PC-9 (cell line): ENCODE measurements around the gene PATE4. TPM values are rescaled to one million over a fixed set of nuclear protein-coding genes. Genes with fewer than 3 reads are reported as not detected.

Experiments used
- BruUV-seq: library from RNA; stranded (reverse); fragments of 400-500 nt; replicated peaks from 2 replicates; lab custom pipeline; 2021; lab: Mats Ljungman, UMichigan
- CTCF ChIA-PET: fragments of 300-600 bp; sonication (Branson Sonifier 250); formaldehyde crosslinking; loops from one replicate; lab custom pipeline; 2022; ENCODE audit warnings: antibody characterized with exemption; lab: Charles Lee
- POLR2A ChIA-PET: fragments of 300-600 bp; sonication (Branson Sonifier 250); formaldehyde crosslinking; loops from one replicate; lab custom pipeline; 2022; ENCODE audit warnings: antibody characterized with exemption; ENCODE audit not compliant: unreplicated experiment; lab: Charles Lee
- DNase-seq, 2 experiments: peaks; one replicate each; pipeline versions ENCODE4 v3.0.0 to v3.0.0-alpha.2; 2015 to 2022; ENCODE audit warnings: mixed read lengths in 1 of 2
- H2AFZ ChIP-seq: fragments of 200-600 bp; sonication (generic); 2 replicates; pipeline ENCODE4 v1.8.1; 2017; ENCODE audit warnings: antibody characterized with exemption
- H3F3A ChIP-seq: fragments of 200-600 bp; sonication (generic); 2 replicates; pipeline ENCODE4 v1.8.1; 2017; ENCODE audit warnings: antibody characterized with exemption, mild to moderate bottlenecking, low read depth; ENCODE audit not compliant: insufficient read depth
- H3K27ac ChIP-seq: fragments of 200-600 bp; sonication (generic); 2 replicates; pipeline ENCODE4 v1.6.1; 2016; ENCODE audit warnings: mixed run types
- H3K27me3 ChIP-seq: fragments of 200-600 bp; sonication (generic); 2 replicates; pipeline ENCODE4 v1.6.1; 2016; ENCODE audit warnings: low read depth, mixed run types; ENCODE audit not compliant: insufficient read depth
- H3K36me3 ChIP-seq: fragments of 200-600 bp; sonication (generic); 2 replicates; pipeline ENCODE4 v1.6.1; 2016; ENCODE audit warnings: low read depth, mixed run types
- H3K4me1 ChIP-seq: fragments of 200-600 bp; sonication (generic); replicated peaks from 2 replicates; pipeline ENCODE4 v1.6.1; 2016; ENCODE audit warnings: mixed run types; ENCODE audit not compliant: insufficient read depth
- H3K4me2 ChIP-seq: fragments of 200-600 bp; sonication (generic); 2 replicates; pipeline ENCODE4 v1.6.1; 2017; ENCODE audit warnings: mixed run types
- H3K4me3 ChIP-seq: fragments of 200-600 bp; sonication (generic); 2 replicates; pipeline ENCODE4 v1.6.1; 2016; ENCODE audit warnings: mixed run types
- H3K79me2 ChIP-seq: fragments of 200-600 bp; sonication (generic); 2 replicates; pipeline ENCODE4 v1.6.1; 2017; ENCODE audit warnings: low read depth, mixed run types
- H3K9me2 ChIP-seq: fragments of 200-600 bp; sonication (generic); 2 replicates; pipeline ENCODE4 v1.8.1; 2017; ENCODE audit warnings: mild to moderate bottlenecking; ENCODE audit not compliant: insufficient read depth
- H3K9me3 ChIP-seq: fragments of 200-600 bp; sonication (generic); 2 replicates; pipeline ENCODE4 v1.8.1; 2016; ENCODE audit warnings: low read depth; ENCODE audit not compliant: insufficient read depth
- H4K20me1 ChIP-seq: fragments of 200-600 bp; sonication (generic); 2 replicates; pipeline ENCODE4 v1.8.1; 2017; ENCODE audit not compliant: insufficient read depth
- EZH2 ChIP-seq: fragments of 200-600 bp; sonication (generic); IDR thresholded peaks from 2 replicates; pipeline ENCODE4 v1.8.0; 2017; ENCODE audit warnings: antibody characterized with exemption, low read depth
- intact Hi-C: fragments of 100-400 bp; cut with micrococcal nuclease; formaldehyde crosslinking; loops from one replicate; pipeline ENCODE4 v1.10.0; 2022; ENCODE audit not compliant: unreplicated experiment
- total RNA-seq: library from RNA; stranded (reverse); gene quantifications from 2 replicates; pipeline ENCODE4 v1.2.3, GENCODE V29; 2021
- TF ChIP-seq, protein P1 (sequence below): fragments of 200-600 bp; sonication (generic); conservative IDR thresholded peaks from 2 replicates; pipeline ENCODE4 v1.6.1; 2017; ENCODE audit warnings: mixed run types, antibody characterized with exemption, mild to moderate bottlenecking, moderate library complexity

The PATE4 gene
- total RNA-seq, 1 experiment from 2014 or later, result not detected

DNA sequence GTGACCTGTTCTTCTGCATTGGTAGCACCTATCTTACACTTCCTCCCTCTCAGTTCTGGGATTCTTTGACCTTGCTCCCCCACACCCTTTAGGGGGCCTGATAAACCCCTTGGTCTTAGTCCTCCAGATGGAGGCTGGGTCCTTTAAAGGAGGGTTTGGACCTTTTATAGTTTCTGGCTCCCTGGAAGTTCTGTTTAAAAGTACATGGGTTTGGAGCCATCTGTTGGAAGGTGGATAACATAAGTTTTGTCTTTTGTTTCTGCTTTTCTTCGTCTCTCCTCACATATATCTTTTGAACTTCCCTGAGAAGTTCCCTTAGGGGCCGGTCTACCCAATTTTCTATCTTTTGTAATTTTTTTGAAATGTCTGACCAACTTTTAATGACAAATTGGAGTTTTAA, 36.4 kb downstream of the PATE4 start:
- Histone ChIP-seq H3K4me3 (no peak overlapping the region), H3K9me3 (peaks cover 5% of the 10 kb centered on the region), H3K27me3 (no peaks in the 10 kb centered on the region; the same call in 1 of the 2 replicates), H3F3A (no peaks in the 10 kb centered on the region), H3K36me3 (no peaks in the 10 kb centered on the region), H3K27ac (no peak overlapping the region), H3K9me2 (no peaks in the 10 kb centered on the region), H3K4me1 (no peaks in the 10 kb centered on the region), H3K4me2 (no peak overlapping the region), H2AFZ (no peak overlapping the region), H4K20me1 (no peaks in the 10 kb centered on the region), H3K79me2 (no peaks in the 10 kb centered on the region)
- CTCF ChIA-PET, result interaction anchor here (0.6 kb wide), 1 partner anchor 1289 kb away, joined by 3 read pairs; no protein-coding TSS in a partner anchor
- BruUV-seq, result no TSS peak
- POLR2A ChIA-PET, result no interaction called here
- no peak for TF ChIP-seq EZH2
- TF ChIP-seq, protein P1, sequence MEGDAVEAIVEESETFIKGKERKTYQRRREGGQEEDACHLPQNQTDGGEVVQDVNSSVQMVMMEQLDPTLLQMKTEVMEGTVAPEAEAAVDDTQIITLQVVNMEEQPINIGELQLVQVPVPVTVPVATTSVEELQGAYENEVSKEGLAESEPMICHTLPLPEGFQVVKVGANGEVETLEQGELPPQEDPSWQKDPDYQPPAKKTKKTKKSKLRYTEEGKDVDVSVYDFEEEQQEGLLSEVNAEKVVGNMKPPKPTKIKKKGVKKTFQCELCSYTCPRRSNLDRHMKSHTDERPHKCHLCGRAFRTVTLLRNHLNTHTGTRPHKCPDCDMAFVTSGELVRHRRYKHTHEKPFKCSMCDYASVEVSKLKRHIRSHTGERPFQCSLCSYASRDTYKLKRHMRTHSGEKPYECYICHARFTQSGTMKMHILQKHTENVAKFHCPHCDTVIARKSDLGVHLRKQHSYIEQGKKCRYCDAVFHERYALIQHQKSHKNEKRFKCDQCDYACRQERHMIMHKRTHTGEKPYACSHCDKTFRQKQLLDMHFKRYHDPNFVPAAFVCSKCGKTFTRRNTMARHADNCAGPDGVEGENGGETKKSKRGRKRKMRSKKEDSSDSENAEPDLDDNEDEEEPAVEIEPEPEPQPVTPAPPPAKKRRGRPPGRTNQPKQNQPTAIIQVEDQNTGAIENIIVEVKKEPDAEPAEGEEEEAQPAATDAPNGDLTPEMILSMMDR, result no peak
- DNase-seq, result no peak
- intact Hi-C loops, result no loop called here

- H3K4me1 ChIP-seq, result no peaks in the 10 kb centered on the region
- intact Hi-C loops, result loop anchor here (5.0 to 10.0 kb wide), 2 partner anchors 907 to 1469 kb away; no protein-coding TSS in a partner anchor
- H3K9me2 ChIP-seq, result no peaks in the 10 kb centered on the region
- H3K79me2 ChIP-seq, result no peaks in the 10 kb centered on the region
- no peak overlapping the region for H3K27ac ChIP-seq
- H4K20me1 ChIP-seq, result no peaks in the 10 kb centered on the region
- no peaks in the 10 kb centered on the region; the same call in 1 of the 2 replicates for H3K27me3 ChIP-seq
- H2AFZ ChIP-seq, result no peak overlapping the region
- DNase-seq, result no peak
- H3K36me3 ChIP-seq, result no peaks in the 10 kb centered on the region
- H3K4me2 ChIP-seq, result no peak overlapping the region
- TF ChIP-seq EZH2, result no peak
- TF ChIP-seq, protein P1, result peak; percentile 51; the same call in 1 of the 2 replicates
- H3F3A ChIP-seq, result no peaks in the 10 kb centered on the region
- ChIA-PET POLR2A (no interaction called here), CTCF (no interaction called here)
- peaks cover 5% of the 10 kb centered on the region; the same call in 1 of the 2 replicates for H3K9me3 ChIP-seq
- no TSS peak for BruUV-seq
- H3K4me3 ChIP-seq, result no peak overlapping the region
Observed at GRCh38 chr11:125871391-125872137, 38.4 kb downstream of the PATE4 start.

GRCh38 chr11:125872138-125872491, 39.0 kb downstream of the PATE4 start:
- BruUV-seq, result no TSS peak
- Histone ChIP-seq H3K9me2 (no peaks in the 10 kb centered on the region), H3K9me3 (peaks cover 5% of the 10 kb centered on the region; the same call in 1 of the 2 replicates), H3K36me3 (no peaks in the 10 kb centered on the region), H3F3A (no peaks in the 10 kb centered on the region), H3K27me3 (no peaks in the 10 kb centered on the region; the same call in 1 of the 2 replicates), H3K4me3 (no peak overlapping the region), H3K4me1 (no peaks in the 10 kb centered on the region), H4K20me1 (no peaks in the 10 kb centered on the region), H3K79me2 (no peaks in the 10 kb centered on the region), H3K4me2 (no peak overlapping the region), H3K27ac (no peak overlapping the region), H2AFZ (no peak overlapping the region)
- TF ChIP-seq, protein P1, result no peak
- no peak for TF ChIP-seq EZH2
- CTCF ChIA-PET, result no interaction called here
- intact Hi-C loops, result loop anchor here (5.0 to 10.0 kb wide), 2 partner anchors 907 to 1470 kb away; no protein-coding TSS in a partner anchor
- no peak for DNase-seq
- POLR2A ChIA-PET, result no interaction called here
